Peyer's patch (tissue), 4 donors: Measurements from ENCODE around the gene ANKRD29. TPM values are rescaled to one million over a fixed set of nuclear protein-coding genes. Genes with fewer than 3 reads are reported as not detected.

Source experiments
- DNase-seq, 3 donors: peaks; one replicate each; pipeline ENCODE4 v3.0.0-alpha.2; 2017 to 2019
- H3K27ac ChIP-seq, 4 donors: fragments of 200-600 bp; sonication (generic); one replicate each; pipeline ENCODE4 v1.5.1; 2016 to 2019
- H3K27me3 ChIP-seq, 2 donors: fragments of 200-600 bp; sonication (generic); one replicate each; pipeline ENCODE4 v1.5.1; 2019
- H3K36me3 ChIP-seq, 3 donors: fragments of 200-600 bp; sonication (generic); one replicate each; pipeline ENCODE4 v1.5.1; 2016 to 2019
- H3K4me1 ChIP-seq, 4 donors: fragments of 200-600 bp; sonication (generic); one replicate each; pipeline ENCODE4 v1.5.1; 2016 to 2019
- H3K4me3 ChIP-seq, 4 donors: fragments of 200-600 bp; sonication (generic); 1 replicate in 3 of 4; 2 replicates in 1 of 4; pipeline ENCODE4 v1.5.1; 2016 to 2019; ENCODE audit warnings: mild to moderate bottlenecking in 1 of 4
- H3K9me3 ChIP-seq, 4 donors: fragments of 200-600 bp; sonication (generic); one replicate each; pipeline ENCODE4 v1.5.1; 2016 to 2019; ENCODE audit warnings: mild to moderate bottlenecking in 1 of 4
- CTCF ChIP-seq, 6 experiments: fragments of 450-650 bp in 4 of 6; fragments of 200-600 bp in 2 of 6; sonication (generic) in 1 of 6; IDR thresholded peaks; one replicate each; pipeline ENCODE4 v1.5.1; 2017 to 2019; ENCODE audit warnings: antibody characterized with exemption in 6 of 6, mild to moderate bottlenecking in 3 of 6, moderate library complexity in 1 of 6
- POLR2A ChIP-seq, 2 donors: fragments of 450-650 bp; IDR thresholded peaks; one replicate each; pipeline ENCODE4 v1.5.1; 2017; ENCODE audit warnings: antibody characterized with exemption in 2 of 2, mild to moderate bottlenecking in 2 of 2, moderate library complexity in 2 of 2
- total RNA-seq, 4 donors: library from RNA; depleted of rRNA; stranded (reverse); fragments of >200 nt; gene quantifications; one replicate each; pipeline ENCODE4 v1.1.0, GENCODE V29; 2016

ANKRD29 gene
- total RNA-seq: 10 to 100 TPM in 1 of 4 donors, 1 to 10 TPM in 3; 4.0 to 18.2 (median 8.1) TPM

DNA sequence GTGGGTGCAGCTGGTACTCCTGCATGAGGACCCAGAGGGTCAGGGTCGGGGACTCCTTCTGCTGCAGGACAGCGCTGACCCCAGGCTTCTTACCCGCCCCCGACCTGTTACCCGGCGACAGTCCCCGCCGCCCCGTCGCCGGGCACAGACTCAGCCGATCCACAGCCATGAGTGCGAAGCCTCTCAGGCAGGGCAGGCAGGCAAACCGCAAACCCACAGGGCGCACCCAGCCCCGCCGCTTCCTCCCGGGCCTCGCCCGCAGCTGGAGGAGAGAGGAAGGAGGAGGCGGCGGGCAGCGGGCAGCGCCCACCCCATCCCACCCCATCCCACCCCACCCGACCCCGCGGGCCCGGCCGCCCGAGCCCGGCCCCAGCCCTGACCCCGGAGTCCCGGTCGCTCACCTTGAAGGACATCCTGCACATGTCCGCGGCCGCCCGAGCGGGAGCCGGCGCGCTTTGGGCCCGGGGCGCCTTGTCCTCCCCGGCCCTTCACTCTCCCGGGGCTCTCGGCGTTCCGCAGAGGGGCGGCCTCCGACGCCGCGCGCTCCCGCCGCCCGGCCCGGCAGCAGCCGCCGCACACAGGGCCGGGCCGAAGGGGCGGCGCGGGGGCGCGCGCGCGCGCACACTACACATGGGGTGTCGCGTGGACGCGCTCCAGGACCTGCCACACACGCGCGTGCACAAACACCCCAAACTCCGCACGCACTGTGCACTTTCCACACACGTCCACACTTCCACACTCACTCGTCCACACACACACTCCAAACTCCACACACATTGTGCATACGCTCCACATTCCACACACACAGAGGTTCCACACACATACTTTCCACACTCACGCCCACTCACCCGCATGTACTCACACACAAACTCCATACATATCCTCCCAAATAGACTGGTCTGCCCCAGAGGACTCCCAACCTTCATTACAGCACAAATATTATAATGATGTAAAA is at the start of gene ANKRD29:
Gene ANKRD29, minus strand, starts transcription at position 603 of the 955 bp plus-strand sequence. Its CDS starts 181 bp downstream, at position 422.
- no peaks in the 10 kb centered on the region for H3K9me3 ChIP-seq
- peak within 1 kb of the TSS in 1 of 4 donors; percentile 38 for H3K27ac ChIP-seq
- H3K4me3 ChIP-seq: peak within 1 kb of the TSS; percentile 41 to 80 (median 59)
- H3K27me3 ChIP-seq: peaks cover 0 to 4% of the 10 kb centered on the region in 2 donors
- H3K36me3 ChIP-seq: no peaks in the 10 kb centered on the region
- peak in 2 of 3 donors; percentile 59 to 63 for DNase-seq
- H3K4me1 ChIP-seq: peaks cover 0 to 12% (median 1%) of the 10 kb centered on the region in 4 donors
- TF ChIP-seq POLR2A (IDR thresholded peaks at IDR 0.05) (no peak), CTCF (IDR thresholded peaks at IDR 0.05) (no peak)

DNA sequence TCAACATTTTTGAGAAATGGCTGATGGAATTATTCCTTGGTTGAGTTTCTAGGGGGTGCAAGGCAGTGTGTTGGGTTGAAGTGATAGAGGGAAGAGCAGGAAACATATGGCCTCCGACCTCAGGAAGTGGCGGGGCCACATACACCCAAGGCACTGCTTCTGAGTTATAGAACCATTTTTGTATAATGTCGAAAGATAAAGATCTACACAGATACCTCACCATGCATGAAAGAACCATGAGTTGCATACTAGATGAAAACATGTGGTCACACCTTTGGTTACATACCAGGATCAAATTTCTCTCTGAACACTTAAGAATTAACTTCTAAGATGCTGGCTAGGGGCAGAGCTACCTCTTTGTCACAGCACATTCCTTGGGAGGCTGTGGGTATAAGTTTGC is 49.7 kb upstream of the ANKRD29 start:
- no peaks in the 10 kb centered on the region for H3K36me3 ChIP-seq
- no peak overlapping the region for H3K27ac ChIP-seq
- no peaks in the 10 kb centered on the region for H3K9me3 ChIP-seq
- TF ChIP-seq POLR2A (IDR thresholded peaks at IDR 0.05) (no peak), CTCF (IDR thresholded peaks at IDR 0.05) (no peak)
- H3K4me1 ChIP-seq: peaks cover 0 to 12% (median 0%) of the 10 kb centered on the region in 4 donors
- no peaks in the 10 kb centered on the region for H3K27me3 ChIP-seq
- DNase-seq: no peak
- no peak overlapping the region for H3K4me3 ChIP-seq

- Histone ChIP-seq H3K36me3 (no peaks in the 10 kb centered on the region), H3K4me1 (peaks cover 0 to 12% (median 0%) of the 10 kb centered on the region in 4 donors), H3K27me3 (no peaks in the 10 kb centered on the region), H3K4me3 (no peak overlapping the region), H3K9me3 (no peaks in the 10 kb centered on the region), H3K27ac (peak overlapping the region in 2 of 4 donors; percentile 41 to 60)
- peak in 1 of 3 donors; percentile 51 for DNase-seq
- TF ChIP-seq CTCF (IDR thresholded peaks at IDR 0.05) (no peak), POLR2A (IDR thresholded peaks at IDR 0.05) (no peak)
Measured at GRCh38 chr18:23711426-23711825, 48.7 kb upstream of the ANKRD29 start.

DNA sequence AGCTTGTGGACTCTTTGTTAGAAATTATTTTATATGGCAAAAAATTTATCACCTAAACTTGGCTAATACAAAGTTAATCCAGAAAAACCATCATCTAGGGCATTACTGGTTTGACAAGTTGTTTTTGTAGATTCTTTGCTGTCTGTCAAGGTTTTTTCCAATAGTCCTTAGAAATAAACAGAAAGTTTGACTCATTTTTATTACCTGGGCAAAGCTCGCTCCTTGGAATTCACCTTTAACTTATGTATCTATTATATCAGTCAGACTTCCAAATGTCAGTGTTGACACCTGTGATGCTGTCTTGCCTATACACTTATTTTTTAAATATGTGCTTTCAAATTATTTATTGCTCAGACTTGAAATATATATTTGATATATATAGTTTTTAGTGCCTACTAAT is 48.2 kb upstream of the ANKRD29 start:
- H3K4me1 ChIP-seq: peaks cover 0 to 12% (median 0%) of the 10 kb centered on the region in 4 donors
- no peaks in the 10 kb centered on the region for H3K9me3 ChIP-seq
- H3K27ac ChIP-seq: peak overlapping the region in 2 of 4 donors; percentile 41 to 60
- no peaks in the 10 kb centered on the region for H3K27me3 ChIP-seq
- H3K36me3 ChIP-seq: no peaks in the 10 kb centered on the region
- TF ChIP-seq CTCF (IDR thresholded peaks at IDR 0.05) (no peak), POLR2A (IDR thresholded peaks at IDR 0.05) (no peak)
- DNase-seq: no peak
- no peak overlapping the region for H3K4me3 ChIP-seq

GRCh38 chr18:23710068-23710527 is 47.4 kb upstream of the ANKRD29 start:
- no peak for TF ChIP-seq POLR2A (IDR thresholded peaks at IDR 0.05)
- TF ChIP-seq CTCF (IDR thresholded peaks at IDR 0.05): no peak
- Histone ChIP-seq H3K27ac (peak overlapping the region in 1 of 4 donors; percentile 41), H3K9me3 (no peaks in the 10 kb centered on the region)

More at GRCh38 chr18:23710068-23710527, 47.4 kb upstream of the ANKRD29 start:
- no peak overlapping the region for H3K4me3 ChIP-seq
- H3K27me3 ChIP-seq: no peaks in the 10 kb centered on the region
- H3K36me3 ChIP-seq: no peaks in the 10 kb centered on the region
- no peak for DNase-seq
- peaks cover 0 to 12% (median 0%) of the 10 kb centered on the region in 4 donors for H3K4me1 ChIP-seq
